ENCODE results near the gene LZIC.

Gene LZIC

GRCh38 chr1:9910076-9910422 is 33.1 kb downstream of the LZIC start, which contains the start of gene CTNNBIP1:
Gene CTNNBIP1 (minus strand): TSS chr1:9910269. CDS start chr1:9872064, 38,205 bp downstream.
- DNase-seq, result no peak

- peak; percentile 44 for DNase-seq
Observed at GRCh38 chr1:9909234-9910046, 33.8 kb downstream of the LZIC start.

GRCh38 chr1:9908871-9909233 is 34.3 kb downstream of the LZIC start:
- no peak for DNase-seq

DNA sequence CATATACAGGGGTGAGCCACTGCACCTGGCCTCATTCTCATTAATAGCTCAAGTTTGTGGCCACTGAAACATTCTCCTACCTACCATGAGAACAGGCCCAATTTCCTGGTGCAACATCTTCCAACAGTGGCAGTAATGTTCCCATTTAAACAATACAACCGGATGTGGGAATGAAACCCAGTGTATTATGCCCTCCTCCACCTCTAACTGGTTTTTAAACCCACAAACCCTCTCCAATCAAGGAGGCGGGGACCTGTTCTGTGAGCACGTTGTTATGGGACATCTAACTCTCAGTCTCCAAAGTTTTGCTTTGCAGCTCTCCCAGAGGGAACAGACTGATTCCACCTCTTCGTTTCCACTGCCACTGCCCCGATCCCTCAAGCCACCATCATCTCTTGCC is 35.8 kb downstream of the LZIC start:
- no peak for DNase-seq

- DNase-seq, result no peak
Observed at GRCh38 chr1:9906466-9906865, 36.7 kb downstream of the LZIC start.

- DNase-seq, result no peak
Observed at GRCh38 chr1:9905010-9905409, 38.2 kb downstream of the LZIC start.

GRCh38 chr1:9904596-9904995 is 38.6 kb downstream of the LZIC start:
- no peak for DNase-seq

DNA sequence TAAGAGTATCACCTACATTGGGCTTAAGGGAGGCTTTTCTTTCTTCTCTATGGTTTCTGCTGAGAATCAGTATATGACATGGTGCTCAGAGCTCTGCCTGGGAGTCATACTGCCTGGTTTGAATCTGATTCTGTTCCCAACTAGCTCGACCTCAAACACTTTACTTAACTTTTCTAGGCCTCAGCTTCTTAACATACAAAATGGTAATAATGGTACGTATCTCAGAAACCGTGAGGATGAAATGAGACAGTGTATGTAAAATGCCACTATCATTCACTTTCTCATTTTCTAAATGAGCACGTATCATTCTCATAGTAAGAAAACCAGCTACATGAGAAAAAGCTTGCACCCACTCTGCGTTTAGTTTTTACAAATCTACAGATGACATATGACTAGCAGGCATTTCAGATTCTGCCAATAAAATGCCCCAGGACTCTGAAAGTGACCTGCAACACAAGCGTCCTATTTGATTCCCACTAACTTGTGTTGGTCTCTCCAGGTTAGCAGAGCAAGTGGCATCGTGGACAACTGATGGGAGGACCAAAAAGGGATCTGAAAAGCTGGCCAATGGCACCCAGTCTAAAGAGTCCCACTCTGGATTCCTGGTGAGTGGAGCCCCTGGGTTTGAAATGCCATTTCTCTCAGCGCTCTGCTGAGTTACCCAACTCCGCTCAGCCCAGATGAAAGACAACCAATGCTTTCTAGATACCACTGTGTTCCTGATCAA is 39.2 kb downstream of the LZIC start:
- DNase-seq, result peak; percentile 19

GRCh38 chr1:9902060-9902452 is 41.1 kb downstream of the LZIC start:
- DNase-seq, result no peak

GRCh38 chr1:9901148-9902059 is 41.8 kb downstream of the LZIC start:
- DNase-seq, result no peak

- DNase-seq, result no peak
Observed at GRCh38 chr1:9900142-9901043, 42.8 kb downstream of the LZIC start.

DNA sequence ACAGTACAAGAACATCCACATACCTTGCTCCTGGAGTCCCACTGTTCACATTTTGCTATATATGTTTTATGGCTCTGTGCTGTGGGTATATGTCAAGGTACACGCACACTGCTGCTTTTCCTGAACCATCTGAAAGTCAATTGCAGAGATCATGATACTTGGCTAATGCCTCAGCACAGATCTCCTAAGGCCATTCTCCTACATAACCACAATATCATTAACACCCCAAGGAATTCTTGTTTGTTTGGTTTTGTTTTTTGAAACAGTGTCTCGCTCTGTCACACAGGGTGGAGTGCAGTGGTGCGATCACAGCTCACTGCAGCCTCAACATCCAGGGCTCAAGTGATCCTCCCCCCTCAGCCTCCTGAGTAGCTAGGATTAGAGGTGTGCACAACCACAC is 49.1 kb downstream of the LZIC start:
- no peak for DNase-seq

DNA sequence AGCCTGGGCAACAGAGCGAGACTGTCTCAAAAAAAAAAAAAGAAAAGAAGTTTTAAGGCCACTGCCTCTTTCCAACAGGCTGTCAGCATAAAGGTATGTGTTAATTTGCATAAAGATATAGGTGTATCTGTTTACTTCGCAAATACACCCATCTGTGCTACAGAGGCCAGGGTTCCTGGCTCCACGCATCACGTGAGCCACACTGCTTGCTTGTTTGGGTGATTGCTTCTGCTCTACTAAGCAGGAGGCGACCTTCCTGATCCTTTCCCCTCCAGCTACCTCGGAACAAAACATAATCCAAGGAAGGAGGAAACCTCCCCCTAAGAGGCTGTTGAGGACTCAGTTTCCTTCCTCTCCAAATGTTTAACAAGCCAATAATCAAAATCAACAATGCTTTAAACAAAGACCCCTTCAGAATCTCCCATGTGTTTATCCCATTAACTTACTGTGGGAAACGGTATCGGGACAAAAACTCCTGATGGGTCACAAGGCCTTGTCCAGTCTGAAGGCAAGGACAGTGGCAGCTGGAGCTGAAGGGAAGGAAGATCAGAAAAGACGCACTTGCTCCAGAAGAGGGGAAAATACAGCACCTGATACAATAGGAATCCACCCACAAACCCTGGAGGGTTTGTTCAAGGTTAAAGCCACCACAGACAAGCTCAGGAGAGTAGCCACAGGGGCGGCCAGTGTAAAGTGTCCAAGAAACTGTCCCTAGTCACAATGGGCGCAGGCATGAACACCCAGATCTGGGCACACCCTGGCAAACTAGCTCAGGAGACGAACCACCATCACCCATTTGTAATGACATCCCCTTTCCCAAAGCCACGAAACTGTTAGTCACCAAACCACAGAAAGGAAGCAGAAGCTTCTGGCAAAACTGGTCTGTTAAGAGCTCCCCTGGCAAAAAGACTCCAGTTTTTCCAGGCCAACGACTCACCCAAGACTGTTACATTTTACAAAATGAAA is 50.3 kb downstream of the LZIC start:
- no peak for DNase-seq

GRCh38 chr1:9891207-9891606 is 52.0 kb downstream of the LZIC start:
- no peak for DNase-seq

- DNase-seq, result no peak
Observed at GRCh38 chr1:9890224-9890731, 52.9 kb downstream of the LZIC start.

DNA sequence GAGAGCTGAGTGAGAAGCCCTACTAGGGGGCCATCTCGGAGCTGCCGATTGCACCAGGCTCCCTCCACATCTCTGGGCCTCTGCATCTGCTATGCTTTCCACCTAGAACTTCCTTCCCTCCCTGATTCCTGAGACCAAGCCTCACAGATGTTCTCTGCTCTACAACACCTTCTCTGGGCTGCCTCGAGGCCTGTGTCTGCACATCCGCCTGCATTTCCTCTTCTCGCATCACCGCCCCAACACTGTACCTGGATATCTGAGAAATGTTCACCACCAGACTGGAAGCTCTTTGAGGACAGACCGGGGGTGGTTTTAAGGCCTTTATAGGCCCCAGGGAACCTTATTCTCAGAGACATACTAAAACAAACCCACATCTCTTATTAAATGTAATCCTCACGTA is 53.8 kb downstream of the LZIC start:
- no peak for DNase-seq

GRCh38 chr1:9888886-9889285 is 54.3 kb downstream of the LZIC start:
- DNase-seq, result no peak

GRCh38 chr1:9887070-9887469 is 56.1 kb downstream of the LZIC start:
- no peak for DNase-seq

- DNase-seq, result no peak
Observed at GRCh38 chr1:9886092-9886742, 57.0 kb downstream of the LZIC start.

DNA sequence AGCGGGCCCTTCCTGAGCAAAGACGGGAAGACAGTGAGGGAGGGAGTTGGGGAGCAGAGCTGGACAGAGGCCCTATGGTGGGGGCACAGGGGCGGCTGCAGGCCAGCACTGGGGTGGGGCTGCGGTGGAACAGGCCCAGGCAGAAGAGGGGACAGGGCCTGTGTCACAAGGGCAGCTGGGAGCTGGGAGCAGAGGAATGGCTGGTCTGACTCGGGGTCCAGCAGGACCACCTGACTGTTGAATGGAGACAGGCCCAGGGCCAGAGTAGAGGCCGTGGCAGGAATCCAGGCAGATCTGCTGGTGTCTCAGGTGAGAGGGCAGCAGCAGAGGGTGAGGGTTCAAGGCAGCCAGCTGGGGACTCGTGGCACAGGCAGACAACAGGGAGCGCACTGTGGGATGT is 58.4 kb downstream of the LZIC start:
- no peak for DNase-seq
